Breast epithelium (tissue), 4 donors: Measurements from ENCODE around the gene TOM1. TPM values are rescaled to one million over a fixed set of nuclear protein-coding genes. Genes with fewer than 3 reads are reported as not detected.

Experiments
- DNase-seq, 2 donors: peaks; one replicate each; pipeline ENCODE4 v3.0.0-alpha.2; 2019; ENCODE audit warnings: low spot score in 2 of 2
- H3K27ac ChIP-seq, 2 donors: fragments of 200-600 bp; sonication (generic) in 1 of 2; one replicate each; pipeline ENCODE4 v1.5.1; 2016 to 2019; ENCODE audit warnings: mild to moderate bottlenecking in 1 of 2
- H3K27me3 ChIP-seq, 2 donors: fragments of 200-600 bp; sonication (generic) in 1 of 2; one replicate each; pipeline versions ENCODE4 v1.5.1 to v1.6.0; 2017 to 2019; ENCODE audit warnings: control low read depth in 1 of 2, mild to moderate bottlenecking in 1 of 2
- H3K36me3 ChIP-seq: fragments of 200-600 bp; one replicate; pipeline ENCODE4 v1.5.1; 2019
- H3K4me1 ChIP-seq, 2 donors: fragments of 200-600 bp; sonication (generic); one replicate each; pipeline ENCODE4 v1.5.1; 2016 to 2019; ENCODE audit warnings: control low read depth in 1 of 2
- H3K4me3 ChIP-seq, 3 donors: fragments of 200-600 bp; sonication (generic); 1 replicate in 2 of 3; 2 replicates in 1 of 3; pipeline ENCODE4 v1.5.1; 2016 to 2019; ENCODE audit warnings: mild to moderate bottlenecking in 3 of 3, moderate library complexity in 2 of 3
- H3K9me3 ChIP-seq, 2 donors: fragments of 200-600 bp; sonication (generic) in 1 of 2; one replicate each; pipeline ENCODE4 v1.5.1; 2016 to 2019; ENCODE audit warnings: control low read depth in 1 of 2
- POLR2A ChIP-seq: fragments of 450-650 bp; IDR thresholded peaks from one replicate; pipeline ENCODE4 v1.6.1; 2016; ENCODE audit warnings: antibody characterized with exemption, mild to moderate bottlenecking, moderate library complexity
- POLR2AphosphoS5 ChIP-seq, 3 donors: sonication (generic); formaldehyde crosslinking; IDR thresholded peaks; one replicate each; pipeline ENCODE4 v1.6.1; 2017; ENCODE audit warnings: antibody characterized with exemption in 3 of 3
- intact Hi-C: fragments of 100-400 bp; cut with DNase I; formaldehyde crosslinking; loops from one replicate; pipeline ENCODE4 v1.15.1; 2023; ENCODE audit warnings: low total_unique reads
- total RNA-seq, 3 donors: library from RNA; depleted of rRNA; stranded (reverse); fragments of >200 nt; gene quantifications; one replicate each; pipeline ENCODE4 v1.1.0, GENCODE V29; 2016
- TF ChIP-seq, protein P1 (sequence below), 3 donors: fragments of 450-650 bp; IDR thresholded peaks; one replicate each; pipeline ENCODE4 v1.5.1; 2016 to 2017; ENCODE audit warnings: antibody characterized with exemption in 3 of 3, mild to moderate bottlenecking in 3 of 3, moderate library complexity in 3 of 3

TOM1 gene
- total RNA-seq, 3 donors from 2014 or later, result 85.6 to 106 (median 105) TPM

DNA sequence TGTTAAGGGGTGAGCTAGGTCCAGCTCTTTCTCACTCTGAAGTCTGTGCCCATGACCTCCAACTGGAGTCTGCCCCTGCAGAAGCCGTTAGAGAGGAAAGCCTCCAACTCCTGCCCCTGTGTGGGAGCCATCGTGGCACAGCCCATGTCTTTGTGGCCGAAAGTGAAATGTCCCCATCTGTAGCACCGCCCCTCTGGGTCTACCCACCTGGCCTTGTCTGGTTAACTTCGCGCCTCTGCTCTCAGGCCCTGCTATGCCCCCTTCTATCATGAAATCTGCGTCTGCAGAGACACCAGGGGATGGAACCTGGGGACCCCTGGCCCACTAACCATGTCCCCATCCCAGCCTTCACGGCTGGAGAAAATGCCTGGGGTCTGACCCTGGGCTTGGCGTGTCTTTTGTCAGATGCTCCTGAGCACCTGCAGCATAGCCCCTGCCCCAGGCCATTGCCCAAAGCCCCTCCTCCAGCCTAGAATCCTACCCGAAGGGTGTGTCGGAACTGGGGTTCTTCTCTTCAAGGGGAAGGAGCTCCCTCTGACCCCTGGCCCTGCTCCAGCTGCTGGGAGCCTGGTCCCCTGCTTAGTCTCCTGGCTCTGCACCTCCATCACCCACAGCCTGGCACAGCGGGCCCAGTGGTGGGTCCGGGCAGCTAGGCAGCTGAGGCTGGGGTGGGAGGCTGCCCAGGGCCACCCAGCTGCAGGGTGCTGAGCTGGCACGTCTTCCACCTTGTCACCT lies 45.4 kb downstream of the TOM1 start:
- H3K4me1 ChIP-seq, result peaks cover 0 to 3% of the 10 kb centered on the region in 2 donors
- no peaks in the 10 kb centered on the region for H3K9me3 ChIP-seq
- no peak for TF ChIP-seq POLR2AphosphoS5 (IDR thresholded peaks at IDR 0.05)
- no peak for TF ChIP-seq POLR2A
- TF ChIP-seq, protein P1, sequence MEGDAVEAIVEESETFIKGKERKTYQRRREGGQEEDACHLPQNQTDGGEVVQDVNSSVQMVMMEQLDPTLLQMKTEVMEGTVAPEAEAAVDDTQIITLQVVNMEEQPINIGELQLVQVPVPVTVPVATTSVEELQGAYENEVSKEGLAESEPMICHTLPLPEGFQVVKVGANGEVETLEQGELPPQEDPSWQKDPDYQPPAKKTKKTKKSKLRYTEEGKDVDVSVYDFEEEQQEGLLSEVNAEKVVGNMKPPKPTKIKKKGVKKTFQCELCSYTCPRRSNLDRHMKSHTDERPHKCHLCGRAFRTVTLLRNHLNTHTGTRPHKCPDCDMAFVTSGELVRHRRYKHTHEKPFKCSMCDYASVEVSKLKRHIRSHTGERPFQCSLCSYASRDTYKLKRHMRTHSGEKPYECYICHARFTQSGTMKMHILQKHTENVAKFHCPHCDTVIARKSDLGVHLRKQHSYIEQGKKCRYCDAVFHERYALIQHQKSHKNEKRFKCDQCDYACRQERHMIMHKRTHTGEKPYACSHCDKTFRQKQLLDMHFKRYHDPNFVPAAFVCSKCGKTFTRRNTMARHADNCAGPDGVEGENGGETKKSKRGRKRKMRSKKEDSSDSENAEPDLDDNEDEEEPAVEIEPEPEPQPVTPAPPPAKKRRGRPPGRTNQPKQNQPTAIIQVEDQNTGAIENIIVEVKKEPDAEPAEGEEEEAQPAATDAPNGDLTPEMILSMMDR (IDR thresholded peaks at IDR 0.05), result no peak
- no peak overlapping the region for H3K27ac ChIP-seq
- DNase-seq, result no peak
- H3K36me3 ChIP-seq, result peaks cover 12% of the 10 kb centered on the region
- intact Hi-C loops, result loop anchor here (10.0 kb wide), 1 partner anchor 240 kb away; no protein-coding TSS in a partner anchor
- H3K27me3 ChIP-seq, result no peaks in the 10 kb centered on the region
- no peak overlapping the region for H3K4me3 ChIP-seq

DNA sequence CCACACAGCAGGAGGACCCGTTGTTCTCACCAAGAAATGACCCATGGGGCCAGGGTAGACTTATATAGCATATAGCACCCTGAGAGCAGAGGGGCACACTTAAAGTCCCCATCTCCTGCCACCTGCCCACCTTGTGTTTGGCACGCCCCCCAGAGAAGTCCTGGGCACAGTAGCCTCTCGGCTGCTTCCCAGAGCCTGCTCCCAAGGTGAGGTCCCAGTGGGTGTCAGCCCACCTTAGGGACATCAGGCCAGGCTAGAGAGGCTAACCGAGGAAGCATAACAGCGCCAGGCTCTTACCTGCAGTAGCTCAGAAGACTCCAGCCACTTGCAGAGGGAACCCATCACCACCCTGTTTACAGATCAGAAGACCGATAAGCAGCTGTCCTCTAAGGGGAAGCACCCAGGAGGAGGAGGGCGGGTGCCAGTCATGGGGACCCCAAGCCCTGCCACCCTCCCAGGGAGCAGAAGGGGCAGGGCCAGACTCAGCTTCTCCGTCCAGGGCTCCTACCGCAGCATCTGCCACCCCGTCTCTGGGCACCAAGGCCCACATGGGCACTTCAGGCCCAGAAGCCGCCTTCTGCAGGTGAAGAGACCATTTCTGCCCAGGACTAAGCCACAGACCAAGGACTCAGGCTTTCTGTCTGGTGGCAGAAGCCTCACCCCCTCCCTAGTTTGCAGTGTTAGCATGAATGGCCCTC lies 46.3 kb downstream of the TOM1 start:
- Histone ChIP-seq H3K27ac (no peak overlapping the region), H3K4me1 (peaks cover 0 to 8% of the 10 kb centered on the region in 2 donors), H3K36me3 (peaks cover 10% of the 10 kb centered on the region), H3K9me3 (no peaks in the 10 kb centered on the region), H3K4me3 (no peak overlapping the region), H3K27me3 (no peaks in the 10 kb centered on the region)
- intact Hi-C loops, result loop anchor here (10.0 kb wide), 1 partner anchor 239 kb away; no protein-coding TSS in a partner anchor
- TF ChIP-seq, protein P1 (IDR thresholded peaks at IDR 0.05), result no peak
- TF ChIP-seq POLR2AphosphoS5 (IDR thresholded peaks at IDR 0.05) (no peak), POLR2A (no peak)
- DNase-seq, result no peak

DNA sequence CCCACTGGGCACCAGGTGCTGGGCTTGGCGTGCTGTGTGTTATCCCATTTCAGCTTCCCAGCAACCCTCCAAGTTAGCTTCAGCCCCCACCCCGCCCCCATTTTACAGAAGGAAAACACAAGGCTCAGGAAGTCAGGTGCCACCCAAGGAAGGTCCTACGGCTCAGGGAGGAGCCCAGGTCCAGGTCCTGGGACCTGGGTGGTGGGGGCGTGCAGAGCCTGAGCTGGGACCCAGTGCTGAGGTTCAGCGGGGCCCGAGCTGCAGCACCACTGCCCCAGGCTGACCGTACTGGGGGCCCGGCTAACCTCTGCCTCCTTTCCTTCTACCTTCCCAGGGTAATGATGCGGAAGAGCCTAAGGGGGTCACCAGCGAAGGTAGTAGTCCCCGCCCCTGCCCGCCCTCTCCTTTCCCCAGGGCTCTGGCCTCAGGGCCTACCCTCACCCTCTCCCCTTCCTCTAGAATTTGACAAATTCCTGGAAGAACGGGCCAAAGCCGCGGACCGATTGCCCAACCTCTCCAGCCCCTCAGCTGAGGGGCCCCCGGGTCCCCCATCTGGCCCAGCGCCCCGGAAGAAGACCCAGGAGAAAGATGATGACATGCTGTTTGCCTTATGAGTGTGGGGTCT lies 47.0 kb downstream of the TOM1 start:
- Histone ChIP-seq H3K36me3 (peaks cover 7% of the 10 kb centered on the region), H3K4me3 (no peak overlapping the region), H3K4me1 (peaks cover 0 to 8% of the 10 kb centered on the region in 2 donors), H3K27me3 (no peaks in the 10 kb centered on the region), H3K9me3 (no peaks in the 10 kb centered on the region), H3K27ac (no peak overlapping the region)
- intact Hi-C loops, result loop anchor here (10.0 kb wide), 1 partner anchor 238 kb away; no protein-coding TSS in a partner anchor
- no peak for DNase-seq
- TF ChIP-seq POLR2AphosphoS5 (IDR thresholded peaks at IDR 0.05) (no peak), POLR2A (no peak)
- TF ChIP-seq, protein P1 (IDR thresholded peaks at IDR 0.05), result no peak

DNA sequence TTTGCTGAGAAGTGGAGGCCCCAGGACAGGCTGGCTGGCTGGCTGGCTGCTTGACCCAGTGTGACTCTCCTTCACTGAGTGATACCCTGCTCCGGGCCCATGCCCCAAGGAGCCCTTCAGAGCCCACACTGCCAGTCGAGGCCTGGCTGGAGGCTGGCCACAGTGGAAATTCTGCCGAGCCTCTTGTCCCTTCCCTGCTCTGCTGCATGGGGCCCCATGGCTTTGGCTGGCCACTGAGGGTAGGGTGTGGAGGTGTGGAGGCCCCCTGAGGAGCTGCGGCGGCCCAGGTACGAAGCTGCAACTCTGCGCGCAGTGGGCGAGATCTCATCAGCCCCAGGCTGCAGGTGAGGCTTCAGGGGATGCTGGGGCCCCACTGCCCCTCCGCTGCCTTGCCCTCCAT lies 47.8 kb downstream of the TOM1 start:
- TF ChIP-seq, protein P1 (IDR thresholded peaks at IDR 0.05), result no peak
- no peak for TF ChIP-seq POLR2A
- no peak for TF ChIP-seq POLR2AphosphoS5 (IDR thresholded peaks at IDR 0.05)
- H3K9me3 ChIP-seq, result no peaks in the 10 kb centered on the region
- intact Hi-C loops, result loop anchor here (10.0 kb wide), 1 partner anchor 237 kb away; no protein-coding TSS in a partner anchor
- H3K27ac ChIP-seq, result no peak overlapping the region
- DNase-seq, result no peak
- peaks cover under 1% of the 10 kb centered on the region for H3K36me3 ChIP-seq
- no peaks in the 10 kb centered on the region for H3K27me3 ChIP-seq
- H3K4me3 ChIP-seq, result no peak overlapping the region
- H3K4me1 ChIP-seq, result peaks cover 0 to 8% of the 10 kb centered on the region in 2 donors
